HG02885 (cell line): ENCODE data around the gene TRUB1.
"Not testable (repeated sequence)": the region's sequence is repeated elsewhere in the genome, so short reads cannot be mapped to it uniquely, and the experiment has no call there.

Source experiments
- ATAC-seq: cut with Tn5 transposase; IDR thresholded peaks from one replicate; pipeline ENCODE4 v1.9.1; 2021; ENCODE audit warnings: mild to moderate bottlenecking; ENCODE audit not compliant: unreplicated experiment, poor library complexity

Gene TRUB1

GRCh38 chr10:114937962-114938855 is at the start of gene TRUB1:
Gene TRUB1, plus strand, starts transcription at chr10:114938195. Its CDS starts 59 bp downstream, at chr10:114938254.
- ATAC-seq = peak; percentile 100

DNA sequence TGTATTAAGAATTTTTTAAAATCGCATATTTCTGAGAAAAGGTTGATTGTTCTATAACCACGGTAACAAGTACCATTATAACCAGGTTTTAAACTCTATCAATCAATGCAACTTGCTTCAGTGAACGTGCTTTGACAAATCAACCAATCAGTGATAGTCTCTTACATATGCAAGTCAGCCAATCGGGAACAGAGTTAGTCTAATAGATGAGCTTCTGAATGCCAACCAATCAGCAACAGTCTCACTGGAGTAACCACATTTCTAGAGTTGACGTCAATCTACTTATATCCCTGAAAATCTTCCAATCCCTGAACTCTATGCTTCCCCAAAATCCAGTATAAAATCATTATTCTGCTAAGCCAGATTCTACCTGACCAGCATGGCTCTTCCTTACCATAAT is 44.7 kb upstream of the TRUB1 start:
- no peak for ATAC-seq

GRCh38 chr10:114894911-114895310 is 43.1 kb upstream of the TRUB1 start:
- no peak for ATAC-seq

DNA sequence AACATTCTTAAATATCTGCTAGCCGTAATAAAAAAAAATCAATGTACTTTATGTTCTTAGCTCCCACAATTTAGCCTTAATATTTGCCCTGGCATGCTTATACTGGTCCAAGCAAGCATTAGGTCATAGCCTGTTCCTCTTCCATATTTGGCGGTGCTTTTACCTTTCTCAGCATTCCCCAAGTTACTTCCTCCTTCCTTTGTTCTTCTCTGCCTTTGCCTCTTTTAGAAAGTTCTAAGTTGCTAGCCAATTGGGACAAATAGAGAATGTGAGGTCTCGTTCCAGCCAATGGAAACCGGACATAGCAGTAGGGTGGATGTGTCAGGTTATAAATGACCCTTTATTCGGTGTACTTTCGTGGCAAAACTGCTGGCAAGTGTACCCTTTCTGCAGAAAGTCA is 41.0 kb upstream of the TRUB1 start:
- not testable (repeated sequence) for ATAC-seq

DNA sequence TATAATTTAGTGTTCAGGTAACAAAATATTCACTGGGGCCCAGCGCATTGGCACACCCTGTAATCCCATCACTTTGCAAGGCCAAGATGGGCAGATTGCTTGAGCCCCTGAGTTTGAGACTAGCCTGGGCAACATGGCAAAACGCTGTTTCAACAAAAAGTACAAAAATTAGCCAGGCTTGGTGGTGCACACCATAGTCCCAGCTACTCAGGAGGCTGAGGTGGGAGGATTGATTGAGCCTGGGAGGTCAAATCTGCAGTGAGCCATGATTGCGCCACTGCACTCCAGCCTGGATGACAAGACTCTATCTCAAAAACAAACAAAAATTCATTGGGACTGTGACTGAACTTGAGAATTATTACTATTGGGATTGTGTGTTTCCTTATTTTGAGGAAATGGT is 40.4 kb upstream of the TRUB1 start:
- no peak for ATAC-seq

DNA sequence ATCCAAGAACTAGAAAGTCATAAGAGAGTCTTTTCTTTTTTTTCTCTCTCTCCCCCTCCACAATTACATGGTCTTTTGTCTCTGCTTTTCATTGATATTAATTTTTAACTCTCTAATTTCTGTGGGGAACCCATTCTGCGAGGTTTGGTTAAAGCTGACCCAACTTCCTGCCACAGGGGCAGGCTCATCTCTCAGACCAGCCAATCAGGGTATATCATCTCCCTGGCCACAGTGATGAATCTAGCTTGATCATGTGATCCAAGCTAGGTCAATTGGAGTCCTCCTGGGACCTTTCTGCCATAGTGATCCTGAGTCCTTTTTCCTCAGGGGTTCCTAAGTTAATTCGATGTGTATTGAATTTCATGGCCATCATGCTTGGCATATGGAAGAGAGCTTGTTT is 38.0 kb upstream of the TRUB1 start:
- ATAC-seq = no peak

DNA sequence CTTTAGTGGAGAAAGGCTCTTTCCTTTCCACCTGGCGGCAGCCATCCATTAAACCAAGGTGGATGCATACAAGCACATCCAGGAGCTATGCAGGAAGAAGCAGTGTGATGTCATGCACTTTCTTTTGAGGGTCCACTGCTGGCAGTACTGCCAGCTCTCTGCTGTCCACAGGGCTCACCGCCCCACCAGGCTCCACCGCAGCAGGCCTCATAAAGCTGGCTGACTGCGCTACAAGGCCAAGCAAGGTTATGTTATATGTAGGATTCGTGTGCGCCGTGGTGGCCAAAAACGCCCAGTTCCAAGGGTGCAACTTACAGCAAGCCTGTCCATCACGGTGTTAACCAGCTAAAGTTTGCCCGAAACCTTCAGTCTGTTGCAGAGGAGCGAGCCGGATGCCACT is 37.3 kb upstream of the TRUB1 start:
- no peak for ATAC-seq

DNA sequence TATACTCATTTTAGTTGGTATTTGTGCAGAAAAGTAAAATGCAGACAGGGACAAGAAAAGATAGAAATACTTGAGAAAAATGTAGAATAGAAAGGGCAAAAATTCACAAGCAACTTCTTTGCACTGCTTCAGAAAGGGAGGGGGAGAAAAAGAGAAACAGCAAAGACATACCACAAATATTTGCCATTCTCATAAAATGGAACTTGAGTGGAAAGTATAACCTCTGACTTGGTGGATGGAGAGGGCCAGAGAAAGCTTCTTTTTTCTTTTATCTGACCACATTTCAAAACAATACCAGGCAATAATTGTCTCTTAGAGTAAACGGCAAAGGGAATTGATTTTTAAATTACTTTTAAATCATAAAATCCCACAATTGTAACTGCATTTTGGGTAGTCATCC is 35.8 kb upstream of the TRUB1 start:
- ATAC-seq = no peak

DNA sequence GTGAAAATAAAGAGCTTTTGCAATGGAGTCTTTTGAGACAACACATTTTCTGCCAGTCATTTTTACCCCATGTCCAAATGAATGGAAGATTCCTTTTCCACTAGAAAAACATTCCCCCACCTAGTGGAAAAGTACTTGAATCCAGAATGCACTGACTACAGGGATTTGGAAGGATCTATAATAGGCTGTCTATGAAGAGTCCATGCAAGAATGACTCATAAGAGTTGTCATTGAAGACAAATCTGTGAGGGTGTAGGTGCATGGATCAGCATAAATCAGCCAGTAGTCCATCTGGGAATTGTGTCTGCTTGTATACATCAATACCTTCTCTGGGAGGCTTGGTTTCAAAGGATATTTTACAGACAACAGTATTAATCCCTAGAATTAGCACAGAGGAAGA is 32.5 kb upstream of the TRUB1 start:
- no peak for ATAC-seq

DNA sequence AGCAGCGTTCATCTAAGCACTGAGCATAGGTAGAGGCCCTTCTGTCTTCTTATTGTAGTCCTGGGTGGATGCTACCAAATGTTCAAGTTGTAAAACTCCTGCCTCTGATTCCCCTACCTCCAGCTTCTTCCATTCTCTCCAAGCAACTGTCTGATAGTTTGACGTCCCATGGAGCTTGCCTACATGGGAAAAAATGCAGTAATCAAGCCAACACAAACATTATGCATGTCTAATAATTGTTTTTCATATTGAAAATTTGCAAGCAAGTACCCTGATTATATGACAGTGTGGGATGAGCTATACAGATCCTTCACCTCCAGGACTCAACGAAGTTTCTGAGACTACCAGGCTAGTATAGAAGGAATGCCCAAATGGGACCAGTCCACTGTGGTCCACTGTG is 31.0 kb upstream of the TRUB1 start:
- no peak for ATAC-seq

DNA sequence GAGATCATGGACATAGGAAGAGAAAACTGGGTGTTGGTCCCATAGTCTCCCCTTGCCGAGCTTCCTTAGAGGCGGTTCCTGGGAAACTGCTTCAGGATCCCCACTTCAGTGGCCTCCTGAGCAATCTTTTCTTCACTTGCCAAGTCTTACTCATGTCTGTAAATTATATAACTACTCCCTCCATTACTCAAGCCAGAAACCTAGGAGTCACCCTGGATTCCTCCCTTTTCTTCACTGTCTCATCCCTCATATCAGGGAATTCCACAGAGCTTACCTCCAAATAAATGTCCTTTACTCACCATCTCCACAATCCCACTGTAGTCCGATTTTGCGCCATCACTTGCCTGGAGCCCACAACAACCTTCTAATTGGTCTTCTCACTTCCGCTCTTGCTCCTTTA is 29.1 kb upstream of the TRUB1 start:
- ATAC-seq = no peak

DNA sequence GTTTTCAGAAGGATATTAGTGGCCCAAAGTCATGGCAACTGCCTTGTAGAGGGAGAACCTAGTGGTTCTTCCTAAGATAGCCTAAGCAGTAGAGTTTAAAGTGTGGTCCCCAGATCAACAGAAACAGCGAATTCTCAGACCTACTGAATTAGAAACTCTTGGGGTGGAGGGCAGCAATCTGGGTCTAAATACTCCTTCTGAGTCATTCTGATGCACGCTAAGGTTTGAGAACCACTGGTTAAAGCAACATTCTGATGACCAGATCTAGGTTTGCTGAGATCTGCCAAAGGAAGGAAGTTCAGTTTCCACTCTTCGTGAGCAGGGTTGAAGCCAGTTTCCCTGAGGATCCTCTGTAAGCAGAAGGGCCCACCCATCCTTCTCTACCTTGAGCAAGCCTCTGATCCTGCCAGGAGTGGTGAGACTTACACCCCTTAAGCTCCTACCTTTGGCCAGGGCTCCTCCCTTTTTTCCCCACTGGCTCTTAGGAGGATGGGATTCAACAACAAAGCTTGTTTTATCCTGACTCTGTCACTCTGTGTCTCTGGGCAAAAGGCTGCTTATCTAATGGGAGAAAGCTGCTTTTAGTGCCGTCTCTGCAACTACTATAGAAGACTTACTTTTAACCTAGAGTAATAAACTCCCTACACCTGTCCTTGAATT is 26.8 kb upstream of the TRUB1 start:
- peak; percentile 84 for ATAC-seq

DNA sequence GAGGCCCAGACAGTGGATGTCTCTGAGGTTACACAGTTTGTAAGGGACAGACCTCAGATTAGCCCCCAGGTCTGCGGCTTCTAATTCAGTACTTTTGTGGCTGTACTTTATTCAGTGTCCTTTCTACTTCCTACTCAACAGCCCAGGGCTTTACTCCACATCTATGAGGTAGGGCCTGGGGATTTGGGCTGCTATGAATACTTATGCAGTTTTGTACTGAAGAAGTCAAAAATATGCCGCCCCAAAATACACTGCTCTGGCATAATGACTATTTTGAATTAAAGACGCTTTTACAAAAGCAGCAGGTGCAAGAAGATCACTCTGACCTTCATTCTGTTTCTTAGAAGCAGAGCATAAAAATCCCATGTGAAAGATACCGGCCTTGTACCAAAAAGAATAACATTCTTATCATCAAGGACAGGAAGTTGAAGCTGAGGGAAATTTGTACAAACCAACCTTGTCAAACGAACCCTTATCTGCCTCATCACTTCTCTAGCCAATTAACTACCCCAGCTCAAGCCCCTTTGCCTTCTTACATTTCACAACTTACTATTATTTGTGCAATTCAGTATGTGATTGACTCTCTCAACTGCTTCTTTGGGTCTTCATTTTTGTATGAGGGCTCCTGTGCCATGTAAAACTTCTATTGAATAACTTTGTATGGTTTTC is 26.1 kb upstream of the TRUB1 start:
- no peak for ATAC-seq

DNA sequence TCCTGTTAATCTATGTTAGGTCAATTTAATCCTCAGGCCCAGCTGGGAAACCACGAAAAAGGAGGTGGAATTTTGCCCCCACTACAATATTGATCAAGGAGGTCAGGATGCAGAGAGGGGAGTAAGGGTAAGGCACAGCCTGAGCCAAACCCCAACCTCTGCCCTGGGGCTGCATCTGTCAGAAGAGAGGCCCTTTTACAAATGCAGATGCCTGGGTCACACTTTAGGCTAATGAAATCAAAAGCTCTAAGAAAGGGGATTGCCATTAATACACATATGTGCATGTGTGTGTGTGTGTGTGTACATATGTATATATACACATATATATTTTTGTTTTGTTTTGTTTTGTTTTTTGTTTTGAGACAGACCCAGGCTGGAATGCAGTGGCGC is 25.5 kb upstream of the TRUB1 start:
- no peak for ATAC-seq

GRCh38 chr10:114914560-114914959 is 23.4 kb upstream of the TRUB1 start:
- peak; percentile 31 for ATAC-seq

DNA sequence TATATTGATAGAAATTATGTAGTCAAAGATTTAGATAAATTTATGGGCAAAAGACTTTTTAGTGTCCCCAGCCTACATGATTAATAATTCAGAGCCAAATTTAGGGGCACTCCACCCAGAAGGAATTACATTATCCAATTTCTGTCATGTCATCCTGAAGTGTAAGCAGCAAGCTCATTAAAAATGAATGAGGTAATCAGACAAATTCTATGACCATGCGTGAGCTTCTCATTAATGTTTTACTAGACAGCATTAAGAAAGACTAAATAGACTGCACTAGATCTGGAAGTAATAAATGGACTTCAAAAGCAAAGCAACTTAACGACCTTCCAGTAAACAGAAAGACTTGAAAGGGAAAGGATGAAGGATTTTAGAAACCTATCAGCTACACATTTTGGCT is 22.7 kb upstream of the TRUB1 start:
- ATAC-seq = no peak

DNA sequence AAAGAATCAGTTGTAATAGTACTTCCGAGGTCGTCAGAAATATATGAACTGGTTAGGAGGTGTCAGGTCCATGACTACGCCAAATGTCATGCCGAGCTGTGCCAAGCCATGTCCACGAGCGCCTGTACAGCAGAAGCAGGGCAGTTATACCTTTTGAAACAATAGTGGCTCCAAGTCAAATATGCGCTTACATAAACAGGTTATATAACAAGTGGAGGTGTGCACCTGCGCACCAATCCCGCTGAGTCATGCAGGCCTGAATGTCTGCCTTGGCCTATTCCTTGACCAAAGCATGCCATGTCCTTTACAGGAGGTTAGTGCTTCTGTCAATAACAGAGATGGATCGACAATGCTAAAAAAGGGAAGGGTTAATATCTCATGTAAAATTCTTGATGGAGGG is 21.3 kb upstream of the TRUB1 start:
- no peak for ATAC-seq

DNA sequence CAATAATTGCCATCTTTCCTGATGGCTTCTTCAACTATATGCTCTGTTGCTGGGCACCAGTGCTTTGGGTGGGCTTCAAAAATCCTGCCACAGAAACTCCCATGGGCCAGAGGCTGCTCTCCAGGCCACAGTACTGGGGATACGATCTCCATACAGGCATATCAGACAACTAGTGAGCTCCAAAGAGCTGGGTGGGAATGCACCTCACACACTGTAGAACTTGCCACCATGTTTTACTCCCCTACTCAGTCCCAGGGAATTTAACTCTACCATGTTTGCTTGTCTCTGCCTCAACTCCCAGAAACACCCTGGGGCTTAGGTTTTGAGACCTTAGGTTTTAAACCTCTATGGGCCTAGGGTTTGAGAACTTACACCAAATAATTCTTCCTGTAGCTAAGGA is 20.5 kb upstream of the TRUB1 start:
- no peak for ATAC-seq

DNA sequence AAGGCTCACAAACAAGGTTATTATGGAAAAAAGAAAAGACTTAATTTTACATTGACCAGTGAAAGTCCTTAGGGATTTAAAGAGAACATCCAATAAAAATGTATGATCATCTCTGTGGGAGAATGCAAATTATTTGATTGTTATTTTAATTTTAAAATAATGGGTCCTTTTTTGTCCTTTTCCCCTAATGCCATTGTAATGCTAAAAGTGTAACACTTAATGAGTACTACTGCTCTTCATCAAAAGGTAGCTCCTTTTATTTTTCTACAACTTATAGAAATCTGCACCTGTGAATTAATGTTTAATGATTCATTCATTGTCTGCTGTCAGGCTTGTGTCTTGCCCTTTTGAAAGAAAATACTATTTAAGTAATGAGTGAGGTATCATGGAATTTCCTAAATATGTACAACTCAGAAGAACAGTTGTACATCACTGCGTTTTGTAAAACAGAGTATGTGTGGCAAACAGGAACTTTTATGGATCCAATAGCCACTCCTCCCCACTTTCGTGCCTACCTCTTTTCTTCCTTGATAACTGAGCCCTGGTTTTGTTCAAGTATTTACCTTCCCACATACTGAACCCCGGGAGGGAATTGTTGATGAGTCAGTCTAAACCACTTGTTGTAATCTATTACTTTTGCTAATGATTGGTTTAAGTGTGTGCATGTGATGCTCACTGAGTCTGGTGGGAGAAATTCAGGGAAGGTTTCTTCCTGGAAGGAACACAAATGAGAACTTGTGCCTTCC is 19.9 kb upstream of the TRUB1 start:
- ATAC-seq = no peak

DNA sequence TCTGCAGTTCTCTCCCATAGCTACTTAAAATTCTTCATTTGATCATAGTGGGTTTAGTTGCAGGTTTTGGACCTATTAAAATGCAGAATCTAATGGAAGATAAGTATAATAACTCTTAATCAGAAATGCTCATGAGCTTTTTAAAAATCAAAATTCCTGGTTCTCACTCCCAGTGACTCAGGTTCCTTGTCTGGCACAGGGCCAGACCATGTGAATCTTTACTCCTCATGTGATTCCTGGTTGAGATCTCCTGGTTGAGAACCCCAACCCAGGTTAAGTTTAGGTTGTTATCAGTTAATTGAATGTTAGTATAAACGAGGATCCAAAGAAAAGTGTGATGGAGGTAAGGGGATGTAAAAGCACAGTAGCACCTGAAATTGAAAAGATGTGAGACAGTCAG is 17.5 kb upstream of the TRUB1 start:
- no peak for ATAC-seq

DNA sequence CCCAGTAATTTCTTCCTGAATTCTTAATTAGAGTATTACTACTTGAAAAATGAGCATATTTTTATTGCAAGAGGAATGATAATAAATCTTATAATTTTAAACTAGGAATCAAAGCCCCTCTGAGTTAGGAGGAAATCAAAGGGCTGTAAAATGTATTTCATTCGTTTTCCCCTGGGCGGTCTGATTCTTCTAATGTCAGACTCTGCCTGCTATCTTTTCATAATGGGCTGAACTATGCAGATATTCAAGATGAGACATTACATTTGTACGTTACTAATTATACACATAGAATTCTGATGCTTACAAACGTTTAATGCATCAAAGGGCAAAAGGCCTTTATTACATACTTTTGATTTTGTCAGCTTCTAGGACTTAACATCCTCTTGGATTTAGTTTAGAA is 16.0 kb upstream of the TRUB1 start:
- no peak for ATAC-seq
